ENCODE results near the gene HS3ST4. TPM values are rescaled to one million over a fixed set of nuclear protein-coding genes. Genes with fewer than 3 reads are reported as not detected.
"Not testable (repeated sequence)": the region's sequence is repeated elsewhere in the genome, so short reads cannot be mapped to it uniquely, and the experiment has no call there.

HS3ST4 gene
- total RNA-seq, 2 donors from 2014 or later, result not detected

DNA sequence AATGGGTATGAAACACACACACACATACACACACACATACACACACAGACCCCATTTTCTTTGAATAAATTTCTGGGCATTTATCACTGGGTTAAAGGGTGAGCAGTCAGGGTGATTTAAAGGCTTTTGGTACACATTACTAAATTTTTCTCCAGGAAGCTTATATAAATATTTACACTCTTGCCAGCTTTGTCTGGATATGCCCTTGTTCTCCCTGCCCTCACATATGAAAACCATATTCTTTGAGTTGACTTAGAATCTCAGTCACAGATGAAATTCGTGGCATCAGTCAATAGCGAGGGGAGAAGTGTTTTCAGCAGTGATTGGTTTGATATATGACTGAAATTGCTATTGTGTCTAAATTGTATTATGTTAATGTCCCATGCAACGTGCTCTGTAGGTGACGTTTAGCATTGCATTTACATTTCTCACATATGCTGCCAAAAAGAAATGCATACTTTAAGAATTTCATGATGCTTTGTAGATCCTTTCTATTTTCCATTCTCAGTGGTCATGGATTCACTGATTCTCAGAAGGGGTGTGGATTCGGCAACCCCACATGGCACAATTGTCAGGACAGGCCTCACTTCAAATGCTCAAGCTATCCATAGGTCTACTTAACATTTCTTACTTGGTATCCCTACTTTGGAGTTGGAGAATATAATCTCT is 34.8 kb downstream of the HS3ST4 start:
- intact Hi-C loops (cut with DNase I), result no loop called here
- no peak for DNase-seq (ENCODE audit: low spot score)

DNA sequence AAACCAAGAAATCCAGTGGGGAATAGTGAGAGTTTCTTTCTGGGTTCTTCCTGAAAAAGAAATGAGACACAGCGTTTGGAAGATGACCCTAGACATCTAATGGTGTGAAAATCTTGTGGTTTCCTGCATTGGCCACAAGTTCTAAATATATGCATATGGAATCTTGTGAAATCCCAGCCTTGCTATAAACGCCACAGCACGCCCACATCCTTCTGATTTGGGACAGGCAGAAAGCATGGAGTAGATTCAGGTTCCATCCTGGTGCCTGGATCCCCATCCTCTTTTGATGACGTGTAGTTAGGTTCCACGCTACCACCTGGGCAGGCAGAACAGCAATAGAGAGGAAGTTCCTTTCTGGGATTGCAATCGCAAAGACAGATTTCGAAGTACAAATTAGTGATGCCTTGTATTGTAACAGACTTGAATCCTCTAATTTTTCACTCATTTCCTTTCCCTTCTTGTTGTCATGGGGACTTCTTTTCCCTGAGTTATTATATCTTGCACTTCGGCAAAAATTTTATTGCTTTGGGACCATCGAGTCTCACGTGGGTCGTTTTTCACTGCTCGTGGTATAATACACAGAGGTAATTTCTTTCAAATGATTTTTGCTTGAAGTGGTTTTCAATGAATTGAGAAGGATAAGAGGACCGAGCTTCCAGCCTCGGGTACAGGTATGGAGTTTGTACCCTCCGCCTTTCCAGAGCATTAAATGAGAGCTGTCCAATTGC is 37.6 kb downstream of the HS3ST4 start:
- DNase-seq (ENCODE audit: low spot score), result no peak
- intact Hi-C loops (cut with DNase I), result no loop called here

DNA sequence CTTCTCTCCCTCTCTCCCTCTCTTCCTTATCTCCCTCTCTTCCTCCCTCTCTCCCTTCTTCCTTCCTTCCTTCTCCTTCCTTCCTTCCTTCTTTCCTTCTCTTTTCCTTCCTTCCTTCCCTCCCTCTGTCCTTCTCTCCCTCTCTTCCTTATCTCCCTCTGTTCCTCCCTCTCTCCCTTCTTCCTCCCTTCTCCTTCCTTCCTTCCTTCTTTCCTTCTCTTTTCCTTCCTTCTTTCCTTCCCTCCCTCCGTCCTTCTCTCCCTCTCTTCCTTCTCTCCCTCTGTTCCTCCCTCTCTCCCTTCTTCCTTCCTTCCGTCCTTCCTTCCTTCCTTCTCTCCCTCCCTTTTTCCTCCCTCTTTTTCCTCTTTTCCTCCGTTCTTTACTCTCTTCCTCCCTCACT is 38.6 kb downstream of the HS3ST4 start:
- no peak for DNase-seq (ENCODE audit: low spot score)
- intact Hi-C loops (cut with DNase I), result no loop called here

DNA sequence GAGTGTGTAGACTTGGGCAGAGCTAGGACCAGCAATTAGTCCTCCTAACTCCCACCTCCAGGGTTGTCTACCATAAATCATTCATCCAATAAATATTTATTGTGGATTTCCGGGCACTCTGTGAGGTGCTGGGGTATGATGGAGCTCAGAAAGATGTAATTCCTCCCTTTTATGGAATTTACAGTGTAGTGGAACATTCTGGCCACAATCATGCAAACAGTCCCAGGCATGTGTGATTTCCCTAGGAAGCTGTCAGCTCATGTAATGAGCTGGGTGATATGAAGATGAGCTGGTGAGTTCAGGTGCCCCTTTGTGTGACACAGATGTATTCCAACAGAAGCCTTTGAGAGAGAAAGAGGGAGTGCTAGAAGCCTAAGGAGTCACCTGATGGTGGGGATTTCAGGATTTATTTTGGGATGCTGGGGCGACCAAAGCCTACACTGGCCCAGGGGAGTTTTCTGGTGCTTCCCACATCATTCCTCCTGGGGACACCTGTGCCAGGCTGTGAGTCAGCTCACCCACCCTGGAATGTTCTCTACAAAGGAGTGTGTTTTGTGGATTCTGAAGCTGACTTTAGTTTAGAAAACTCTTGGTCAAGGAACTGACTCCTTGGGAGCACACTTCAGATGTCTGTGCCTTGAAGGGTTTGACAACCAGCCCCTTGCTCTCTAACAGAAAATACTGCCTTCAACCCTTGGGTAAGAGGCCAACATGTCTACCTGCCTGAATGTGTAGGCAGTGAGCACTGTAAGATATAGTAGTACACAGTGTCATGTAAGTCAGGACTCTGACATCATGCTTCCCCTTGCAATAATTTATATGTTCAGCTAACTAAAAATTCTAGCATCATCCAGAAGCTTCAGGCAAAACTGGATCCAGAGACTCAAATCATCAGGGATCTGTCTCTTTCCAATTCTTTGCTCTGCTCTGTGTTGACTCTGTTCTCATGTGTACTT is 42.9 kb downstream of the HS3ST4 start:
- DNase-seq (ENCODE audit: low spot score), result no peak
- intact Hi-C loops (cut with DNase I), result no loop called here

- DNase-seq (ENCODE audit: low spot score), result no peak
- intact Hi-C loops (cut with DNase I), result no loop called here
These were observed 43.9 kb downstream of the HS3ST4 start for GRCh38 chr16:25735645-25736044.

DNA sequence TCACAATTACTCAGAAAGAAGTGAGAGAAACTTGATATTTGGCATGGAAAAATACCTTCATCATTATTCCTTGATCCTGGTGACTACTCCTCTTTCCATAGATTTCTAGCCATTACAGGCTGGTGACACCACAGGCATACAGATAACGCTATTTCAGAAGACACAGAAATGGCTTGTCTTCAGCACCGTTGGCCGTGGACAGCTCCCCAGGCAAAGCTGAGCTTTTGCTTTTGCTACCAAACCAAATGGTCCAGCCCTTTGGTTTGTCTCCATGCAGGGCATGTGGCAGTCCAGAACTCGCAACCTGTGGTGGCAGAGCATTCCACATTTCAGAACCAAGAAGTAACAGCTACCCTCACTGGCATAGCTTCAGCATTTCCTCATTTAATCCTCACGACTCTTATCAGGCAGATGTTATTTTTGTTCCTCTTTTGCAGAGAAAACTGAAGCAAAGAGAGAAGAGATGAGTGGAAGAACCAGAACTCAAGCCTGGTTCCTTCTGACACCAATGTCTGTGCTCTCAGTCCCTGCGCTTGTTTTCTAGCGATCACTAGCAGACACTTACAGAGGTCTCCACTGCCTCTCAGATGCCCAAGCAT is 55.5 kb downstream of the HS3ST4 start:
- DNase-seq (ENCODE audit: low spot score), result no peak
- intact Hi-C loops (cut with DNase I), result no loop called here

- intact Hi-C loops (cut with DNase I), result no loop called here
- no peak for DNase-seq (ENCODE audit: low spot score)
These were observed 56.4 kb downstream of the HS3ST4 start for GRCh38 chr16:25748092-25748654.

- no peak for DNase-seq (ENCODE audit: low spot score)
- intact Hi-C loops (cut with DNase I), result no loop called here
These were observed 58.9 kb downstream of the HS3ST4 start for GRCh38 chr16:25750488-25751216.

GRCh38 chr16:25751230-25751835 is 59.6 kb downstream of the HS3ST4 start:
- DNase-seq (ENCODE audit: low spot score), result no peak
- intact Hi-C loops (cut with DNase I), result no loop called here

GRCh38 chr16:25764466-25764865 is 72.7 kb downstream of the HS3ST4 start:
- intact Hi-C loops (cut with DNase I), result no loop called here
- no peak for DNase-seq (ENCODE audit: low spot score)

- intact Hi-C loops (cut with DNase I), result no loop called here
- no peak for DNase-seq (ENCODE audit: low spot score)
These were observed 79.5 kb downstream of the HS3ST4 start for GRCh38 chr16:25771216-25771615.

- intact Hi-C loops (cut with DNase I), result no loop called here
- no peak for DNase-seq (ENCODE audit: low spot score)
These were observed 80.2 kb downstream of the HS3ST4 start for GRCh38 chr16:25771812-25772568.

- intact Hi-C loops (cut with DNase I); DNase-seq (ENCODE audit: low spot score): not testable (repeated sequence)
These were observed 84.5 kb downstream of the HS3ST4 start for GRCh38 chr16:25776214-25776613.

- intact Hi-C loops (cut with DNase I), result no loop called here
- DNase-seq (ENCODE audit: low spot score), result no peak
These were observed 91.5 kb downstream of the HS3ST4 start for GRCh38 chr16:25783226-25783625.

GRCh38 chr16:25785361-25785760 is 93.6 kb downstream of the HS3ST4 start:
- DNase-seq (ENCODE audit: low spot score), result no peak
- intact Hi-C loops (cut with DNase I), result no loop called here

DNA sequence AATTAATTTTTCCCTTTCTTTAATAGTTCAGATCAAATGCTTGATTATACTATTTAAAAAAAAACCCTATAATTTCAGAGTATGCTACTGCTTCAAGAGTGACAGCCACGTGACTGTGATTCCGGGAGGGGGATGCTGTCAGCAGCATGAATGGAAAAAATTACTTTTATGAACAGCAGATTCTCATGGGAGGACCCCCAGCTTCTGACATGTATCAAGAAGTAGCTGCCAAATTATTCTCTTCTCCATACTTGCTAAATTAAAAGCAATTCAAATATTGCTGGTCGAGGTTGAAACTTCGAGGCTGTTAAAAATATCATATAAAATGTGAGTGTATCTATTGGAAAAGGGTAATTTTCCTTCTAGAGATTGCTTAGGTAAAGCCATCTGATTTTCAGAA is 95.0 kb downstream of the HS3ST4 start:
- DNase-seq (ENCODE audit: low spot score), result no peak
- intact Hi-C loops (cut with DNase I), result no loop called here

GRCh38 chr16:25788637-25789036 is 96.9 kb downstream of the HS3ST4 start:
- no peak for DNase-seq (ENCODE audit: low spot score)
- intact Hi-C loops (cut with DNase I), result no loop called here

DNA sequence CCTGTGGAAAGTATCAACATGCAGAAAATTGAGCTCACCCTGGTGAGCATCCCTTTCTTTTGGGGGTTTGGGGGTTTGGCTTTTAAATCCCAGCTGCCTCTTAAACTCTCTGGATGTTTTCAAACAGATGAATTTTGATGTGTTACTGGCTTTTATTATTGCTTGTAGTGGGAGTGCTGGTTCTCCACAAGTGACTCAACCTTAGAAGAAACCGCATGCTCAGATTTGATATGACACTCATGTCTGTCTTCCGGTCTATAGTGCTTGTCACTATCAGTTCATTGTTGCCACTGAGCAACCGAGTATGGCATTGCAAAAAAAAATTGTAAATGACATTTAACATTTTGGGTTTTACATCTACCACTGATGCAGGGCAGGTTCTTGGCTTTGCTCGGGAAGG is 104.5 kb downstream of the HS3ST4 start:
- intact Hi-C loops (cut with DNase I), result no loop called here
- DNase-seq (ENCODE audit: low spot score), result no peak

All from posterior vena cava (tissue), 2 donors.